Keratinocyte (primary cell): ENCODE data around the gene COPZ1.

Source experiments
- EZH2 ChIP-seq: IDR thresholded peaks from one replicate; pipeline ENCODE4 v1.6.1; 2012; ENCODE audit warnings: inconsistent platforms, mild to moderate bottlenecking, low read length, moderate library complexity
- TF ChIP-seq, protein P1 (sequence below), 3 experiments: IDR thresholded peaks in 1 of 3; conservative IDR thresholded peaks in 1 of 3; optimal IDR thresholded peaks in 1 of 3; 2 replicates in 2 of 3; 3 replicates in 1 of 3; pipeline versions ENCODE3 to v1.5.1; 2011; ENCODE audit warnings: low read length in 3 of 3, mild to moderate bottlenecking in 3 of 3, moderate library complexity in 2 of 3, control low read depth in 1 of 3, inconsistent platforms in 1 of 3; ENCODE audit not compliant: insufficient read depth in 2 of 3; ENCODE audit errors: extremely low read depth in 1 of 3

GRCh38 chr12:54292931-54293241 lies 32.0 kb upstream of the COPZ1 start:
- TF ChIP-seq, protein P1, sequence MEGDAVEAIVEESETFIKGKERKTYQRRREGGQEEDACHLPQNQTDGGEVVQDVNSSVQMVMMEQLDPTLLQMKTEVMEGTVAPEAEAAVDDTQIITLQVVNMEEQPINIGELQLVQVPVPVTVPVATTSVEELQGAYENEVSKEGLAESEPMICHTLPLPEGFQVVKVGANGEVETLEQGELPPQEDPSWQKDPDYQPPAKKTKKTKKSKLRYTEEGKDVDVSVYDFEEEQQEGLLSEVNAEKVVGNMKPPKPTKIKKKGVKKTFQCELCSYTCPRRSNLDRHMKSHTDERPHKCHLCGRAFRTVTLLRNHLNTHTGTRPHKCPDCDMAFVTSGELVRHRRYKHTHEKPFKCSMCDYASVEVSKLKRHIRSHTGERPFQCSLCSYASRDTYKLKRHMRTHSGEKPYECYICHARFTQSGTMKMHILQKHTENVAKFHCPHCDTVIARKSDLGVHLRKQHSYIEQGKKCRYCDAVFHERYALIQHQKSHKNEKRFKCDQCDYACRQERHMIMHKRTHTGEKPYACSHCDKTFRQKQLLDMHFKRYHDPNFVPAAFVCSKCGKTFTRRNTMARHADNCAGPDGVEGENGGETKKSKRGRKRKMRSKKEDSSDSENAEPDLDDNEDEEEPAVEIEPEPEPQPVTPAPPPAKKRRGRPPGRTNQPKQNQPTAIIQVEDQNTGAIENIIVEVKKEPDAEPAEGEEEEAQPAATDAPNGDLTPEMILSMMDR (optimal IDR thresholded peaks at IDR 0.05 in 1 of 3, IDR thresholded peaks at IDR 0.05 in 1 of 3, conservative IDR thresholded peaks at IDR 0.05 in 1 of 3; ENCODE audit: extremely low read depth in 1 of 3, insufficient read depth in 2 of 3, low read length in 3 of 3): no peak
- TF ChIP-seq EZH2: no peak
